Stomach (tissue), 4 donors: ENCODE results near the gene MANSC1.

ENCODE experiments used
- POLR2A ChIP-seq, 4 donors: fragments of 450-650 bp; IDR thresholded peaks; one replicate each; pipeline ENCODE4 v1.6.1; 2016; ENCODE audit warnings: antibody characterized with exemption in 4 of 4, control low read depth in 2 of 4, mild to moderate bottlenecking in 1 of 4, moderate library complexity in 1 of 4
- TF ChIP-seq, protein P1 (sequence below), 7 experiments: fragments of 450-650 bp in 4 of 7; fragments of 200-600 bp in 3 of 7; sonication (generic) in 3 of 7; IDR thresholded peaks; one replicate each; pipeline ENCODE4 v1.5.1; 2016 to 2019; ENCODE audit warnings: antibody characterized with exemption in 7 of 7, control low read depth in 2 of 7, mild to moderate bottlenecking in 1 of 7

GRCh38 chr12:12384571-12385340, 34.7 kb upstream of the MANSC1 start:
- TF ChIP-seq, protein P1, sequence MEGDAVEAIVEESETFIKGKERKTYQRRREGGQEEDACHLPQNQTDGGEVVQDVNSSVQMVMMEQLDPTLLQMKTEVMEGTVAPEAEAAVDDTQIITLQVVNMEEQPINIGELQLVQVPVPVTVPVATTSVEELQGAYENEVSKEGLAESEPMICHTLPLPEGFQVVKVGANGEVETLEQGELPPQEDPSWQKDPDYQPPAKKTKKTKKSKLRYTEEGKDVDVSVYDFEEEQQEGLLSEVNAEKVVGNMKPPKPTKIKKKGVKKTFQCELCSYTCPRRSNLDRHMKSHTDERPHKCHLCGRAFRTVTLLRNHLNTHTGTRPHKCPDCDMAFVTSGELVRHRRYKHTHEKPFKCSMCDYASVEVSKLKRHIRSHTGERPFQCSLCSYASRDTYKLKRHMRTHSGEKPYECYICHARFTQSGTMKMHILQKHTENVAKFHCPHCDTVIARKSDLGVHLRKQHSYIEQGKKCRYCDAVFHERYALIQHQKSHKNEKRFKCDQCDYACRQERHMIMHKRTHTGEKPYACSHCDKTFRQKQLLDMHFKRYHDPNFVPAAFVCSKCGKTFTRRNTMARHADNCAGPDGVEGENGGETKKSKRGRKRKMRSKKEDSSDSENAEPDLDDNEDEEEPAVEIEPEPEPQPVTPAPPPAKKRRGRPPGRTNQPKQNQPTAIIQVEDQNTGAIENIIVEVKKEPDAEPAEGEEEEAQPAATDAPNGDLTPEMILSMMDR (IDR thresholded peaks at IDR 0.05), result no peak
- TF ChIP-seq POLR2A (IDR thresholded peaks at IDR 0.05), result no peak
